NCI-H748 (cell line): Measurements from ENCODE around the gene SMYD3.

Experiments used
- DNase-seq: peaks from one replicate; lab custom pipeline; 2025; ENCODE audit not compliant: unreplicated experiment; lab: John Stamatoyannopoulos, UW

The SMYD3 gene

GRCh38 chr1:245791410-245792312 lies 715.4 kb downstream of the SMYD3 start:
- no peak for DNase-seq

GRCh38 chr1:245790441-245790840 lies 716.6 kb downstream of the SMYD3 start:
- DNase-seq, result no peak

GRCh38 chr1:245788886-245789285 lies 718.2 kb downstream of the SMYD3 start:
- DNase-seq, result no peak

GRCh38 chr1:245788269-245788668 lies 718.8 kb downstream of the SMYD3 start:
- DNase-seq, result no peak

- no peak for DNase-seq
These were observed 720.1 kb downstream of the SMYD3 start for GRCh38 chr1:245786948-245787347.

- DNase-seq, result no peak
These were observed 727.0 kb downstream of the SMYD3 start for GRCh38 chr1:245779797-245780755.

- no peak for DNase-seq
These were observed 729.3 kb downstream of the SMYD3 start for GRCh38 chr1:245777752-245778151.

GRCh38 chr1:245776694-245777332 lies 730.3 kb downstream of the SMYD3 start:
- DNase-seq, result peak; percentile 69

GRCh38 chr1:245776139-245776538 lies 730.9 kb downstream of the SMYD3 start:
- DNase-seq, result peak; percentile 42

GRCh38 chr1:245774931-245775330 lies 732.1 kb downstream of the SMYD3 start:
- peak; percentile 5 for DNase-seq

GRCh38 chr1:245774196-245774595 lies 732.9 kb downstream of the SMYD3 start:
- no peak for DNase-seq

GRCh38 chr1:245773344-245773743 lies 733.7 kb downstream of the SMYD3 start:
- no peak for DNase-seq

GRCh38 chr1:245772739-245773138 lies 734.3 kb downstream of the SMYD3 start:
- no peak for DNase-seq

- DNase-seq, result no peak
These were observed 734.8 kb downstream of the SMYD3 start for GRCh38 chr1:245772325-245772724.

GRCh38 chr1:245771511-245772281 lies 735.4 kb downstream of the SMYD3 start:
- no peak for DNase-seq

- no peak for DNase-seq
These were observed 736.9 kb downstream of the SMYD3 start for GRCh38 chr1:245770156-245770555.

- DNase-seq, result no peak
These were observed 738.5 kb downstream of the SMYD3 start for GRCh38 chr1:245768596-245768995.

- no peak for DNase-seq
These were observed 741.7 kb downstream of the SMYD3 start for GRCh38 chr1:245765230-245766000.

- DNase-seq, result no peak
These were observed 743.2 kb downstream of the SMYD3 start for GRCh38 chr1:245763873-245764331.
